Measurements from ENCODE around the gene KATNAL1.

DNA sequence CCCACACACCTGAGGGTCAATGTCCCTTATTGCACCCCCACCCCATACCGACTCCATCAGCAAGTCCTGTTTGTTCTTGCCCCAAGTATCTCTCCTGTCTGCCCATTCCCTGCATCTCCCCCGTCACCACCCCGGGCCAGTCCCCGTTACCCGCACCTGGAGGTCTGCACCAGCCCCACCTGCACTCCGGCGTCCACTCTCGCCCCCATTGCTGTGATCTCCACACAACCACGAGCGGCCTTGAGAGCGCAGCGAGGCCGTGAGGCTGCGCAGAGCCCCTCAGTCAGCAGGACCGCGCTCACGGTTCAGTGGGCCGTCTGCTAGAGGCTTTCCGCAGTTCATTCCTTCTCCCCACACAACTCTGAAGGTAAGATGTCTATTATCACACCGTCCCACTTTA, 152.8 kb downstream of the KATNAL1 start:
- TF ChIP-seq RAD21 (IDR thresholded peaks at IDR 0.05; ENCODE audit: low read length), result no peak
- TF ChIP-seq, protein P1, sequence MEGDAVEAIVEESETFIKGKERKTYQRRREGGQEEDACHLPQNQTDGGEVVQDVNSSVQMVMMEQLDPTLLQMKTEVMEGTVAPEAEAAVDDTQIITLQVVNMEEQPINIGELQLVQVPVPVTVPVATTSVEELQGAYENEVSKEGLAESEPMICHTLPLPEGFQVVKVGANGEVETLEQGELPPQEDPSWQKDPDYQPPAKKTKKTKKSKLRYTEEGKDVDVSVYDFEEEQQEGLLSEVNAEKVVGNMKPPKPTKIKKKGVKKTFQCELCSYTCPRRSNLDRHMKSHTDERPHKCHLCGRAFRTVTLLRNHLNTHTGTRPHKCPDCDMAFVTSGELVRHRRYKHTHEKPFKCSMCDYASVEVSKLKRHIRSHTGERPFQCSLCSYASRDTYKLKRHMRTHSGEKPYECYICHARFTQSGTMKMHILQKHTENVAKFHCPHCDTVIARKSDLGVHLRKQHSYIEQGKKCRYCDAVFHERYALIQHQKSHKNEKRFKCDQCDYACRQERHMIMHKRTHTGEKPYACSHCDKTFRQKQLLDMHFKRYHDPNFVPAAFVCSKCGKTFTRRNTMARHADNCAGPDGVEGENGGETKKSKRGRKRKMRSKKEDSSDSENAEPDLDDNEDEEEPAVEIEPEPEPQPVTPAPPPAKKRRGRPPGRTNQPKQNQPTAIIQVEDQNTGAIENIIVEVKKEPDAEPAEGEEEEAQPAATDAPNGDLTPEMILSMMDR (conservative IDR thresholded peaks at IDR 0.05; ENCODE audit: low read depth, low read length), result no peak
- TF ChIP-seq, protein P2, sequence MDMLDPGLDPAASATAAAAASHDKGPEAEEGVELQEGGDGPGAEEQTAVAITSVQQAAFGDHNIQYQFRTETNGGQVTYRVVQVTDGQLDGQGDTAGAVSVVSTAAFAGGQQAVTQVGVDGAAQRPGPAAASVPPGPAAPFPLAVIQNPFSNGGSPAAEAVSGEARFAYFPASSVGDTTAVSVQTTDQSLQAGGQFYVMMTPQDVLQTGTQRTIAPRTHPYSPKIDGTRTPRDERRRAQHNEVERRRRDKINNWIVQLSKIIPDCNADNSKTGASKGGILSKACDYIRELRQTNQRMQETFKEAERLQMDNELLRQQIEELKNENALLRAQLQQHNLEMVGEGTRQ (IDR thresholded peaks at IDR 0.05; ENCODE audit: low read depth, low read length), result no peak
- TF ChIP-seq, protein P3, sequence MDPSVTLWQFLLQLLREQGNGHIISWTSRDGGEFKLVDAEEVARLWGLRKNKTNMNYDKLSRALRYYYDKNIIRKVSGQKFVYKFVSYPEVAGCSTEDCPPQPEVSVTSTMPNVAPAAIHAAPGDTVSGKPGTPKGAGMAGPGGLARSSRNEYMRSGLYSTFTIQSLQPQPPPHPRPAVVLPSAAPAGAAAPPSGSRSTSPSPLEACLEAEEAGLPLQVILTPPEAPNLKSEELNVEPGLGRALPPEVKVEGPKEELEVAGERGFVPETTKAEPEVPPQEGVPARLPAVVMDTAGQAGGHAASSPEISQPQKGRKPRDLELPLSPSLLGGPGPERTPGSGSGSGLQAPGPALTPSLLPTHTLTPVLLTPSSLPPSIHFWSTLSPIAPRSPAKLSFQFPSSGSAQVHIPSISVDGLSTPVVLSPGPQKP (IDR thresholded peaks at IDR 0.05; ENCODE audit: borderline replicate concordance, low read depth, low read length), result no peak
- no peak for TF ChIP-seq MXI1 (IDR thresholded peaks at IDR 0.05; ENCODE audit: borderline replicate concordance, low read depth, low read length)
- no peak for TF ChIP-seq POLR2A (IDR thresholded peaks at IDR 0.05; ENCODE audit: low read depth, low read length)
- no peak for TF ChIP-seq SMC3 (IDR thresholded peaks at IDR 0.05; ENCODE audit: low read depth, low read length)
- no peak for TF ChIP-seq CEBPB (IDR thresholded peaks at IDR 0.05; ENCODE audit: low read depth, low read length)
- TF ChIP-seq RCOR1 (IDR thresholded peaks at IDR 0.05; ENCODE audit: insufficient replicate concordance, low read length), result no peak
- no peak for TF ChIP-seq MAFK (IDR thresholded peaks at IDR 0.05; ENCODE audit: low read depth, low read length)

Data from IMR-90 (cell line).